Trophoblast cell (in vitro differentiated cells and primary cell): ENCODE measurements around the gene BUB1B.
A peak's percentile ranks its signal among the peaks of the same experiment; 100 is the strongest.
"Not testable (repeated sequence)": the region's sequence is repeated elsewhere in the genome, so short reads cannot be mapped to it uniquely, and the experiment has no call there.

Experiments
- DNase-seq, 2 donors: peaks; one replicate each; pipeline ENCODE4 v3.0.0-alpha.2; 2016
- H2AFZ ChIP-seq: 2 replicates; pipeline ENCODE4 v1.6.1; 2013; ENCODE audit warnings: low read length, moderate library complexity, mild to moderate bottlenecking; ENCODE audit not compliant: insufficient read depth, poor library complexity
- H2AK5ac ChIP-seq: 2 replicates; pipeline ENCODE4 v1.6.1; 2013; ENCODE audit warnings: mild to moderate bottlenecking, low read length
- H2BK120ac ChIP-seq: 2 replicates; pipeline ENCODE4 v1.6.1; 2013; ENCODE audit warnings: low read length, mild to moderate bottlenecking, moderate library complexity; ENCODE audit not compliant: insufficient read depth, poor library complexity
- H2BK12ac ChIP-seq: 2 replicates; pipeline ENCODE4 v1.6.1; 2013; ENCODE audit warnings: mild to moderate bottlenecking, low read length, moderate library complexity
- H2BK5ac ChIP-seq: 2 replicates; pipeline ENCODE4 v1.6.1; 2013; ENCODE audit warnings: low read length, low read depth, moderate library complexity, mild to moderate bottlenecking; ENCODE audit not compliant: poor library complexity
- H3K14ac ChIP-seq: 2 replicates; pipeline ENCODE4 v1.6.1; 2013; ENCODE audit warnings: mild to moderate bottlenecking, low read length
- H3K18ac ChIP-seq: 2 replicates; pipeline ENCODE4 v1.6.1; 2013; ENCODE audit warnings: mild to moderate bottlenecking, low read length
- H3K23ac ChIP-seq: 2 replicates; pipeline ENCODE4 v1.6.1; 2013; ENCODE audit warnings: low read length
- H3K27ac ChIP-seq: 2 replicates; pipeline ENCODE4 v1.5.1; 2013; ENCODE audit warnings: low read depth, mild to moderate bottlenecking, inconsistent platforms, low read length, moderate library complexity
- H3K27me3 ChIP-seq: 2 replicates; pipeline ENCODE4 v1.6.1; 2013; ENCODE audit warnings: inconsistent platforms, mild to moderate bottlenecking, low read length, moderate library complexity; ENCODE audit not compliant: insufficient read depth
- H3K36me3 ChIP-seq, 2 experiments: 1 replicate in 1 of 2; 2 replicates in 1 of 2; pipeline ENCODE4 v1.6.1; 2013; ENCODE audit warnings: low read length in 2 of 2, mild to moderate bottlenecking in 2 of 2, moderate library complexity in 1 of 2; ENCODE audit not compliant: insufficient read depth in 2 of 2, control insufficient read depth in 1 of 2
- H3K4ac ChIP-seq: 2 replicates; pipeline ENCODE4 v1.6.1; 2013; ENCODE audit warnings: low read depth, mild to moderate bottlenecking, low read length, moderate library complexity
- H3K4me1 ChIP-seq, 2 experiments: 1 replicate in 1 of 2; 2 replicates in 1 of 2; pipeline ENCODE4 v1.6.1; 2013; ENCODE audit warnings: low read length in 2 of 2, mild to moderate bottlenecking in 2 of 2, moderate library complexity in 1 of 2; ENCODE audit not compliant: insufficient read depth in 2 of 2, control insufficient read depth in 1 of 2
- H3K4me2 ChIP-seq: 2 replicates; pipeline ENCODE4 v1.6.1; 2013; ENCODE audit warnings: inconsistent platforms, mild to moderate bottlenecking, low read length, moderate library complexity
- H3K4me3 ChIP-seq: 2 replicates; pipeline ENCODE4 v1.5.1; 2013; ENCODE audit warnings: mild to moderate bottlenecking, low read depth, low read length, inconsistent platforms
- H3K79me1 ChIP-seq: one replicate; pipeline ENCODE4 v1.6.1; 2013; ENCODE audit warnings: low read length
- H3K79me2 ChIP-seq: 2 replicates; pipeline ENCODE4 v1.6.1; 2013; ENCODE audit warnings: low read length, mild to moderate bottlenecking; ENCODE audit not compliant: control insufficient read depth, insufficient read depth, poor library complexity
- H3K9ac ChIP-seq: 2 replicates; pipeline ENCODE4 v1.6.1; 2013; ENCODE audit warnings: mild to moderate bottlenecking, low read length
- H3K9me3 ChIP-seq: 2 replicates; pipeline ENCODE4 v1.6.1; 2013; ENCODE audit warnings: low read depth, mild to moderate bottlenecking, control low read depth, inconsistent platforms, low read length; ENCODE audit not compliant: insufficient read depth
- H4K12ac ChIP-seq: 2 replicates; pipeline ENCODE4 v1.6.1; 2013; ENCODE audit warnings: low read depth, mild to moderate bottlenecking, low read length, moderate library complexity
- H4K8ac ChIP-seq: 2 replicates; pipeline ENCODE4 v1.6.1; 2013; ENCODE audit warnings: low read depth, mild to moderate bottlenecking, low read length, moderate library complexity
- H4K91ac ChIP-seq: one replicate; pipeline ENCODE4 v1.6.1; 2013; ENCODE audit warnings: low read depth, mild to moderate bottlenecking, low read length, moderate library complexity
- WGBS: extraction: QIAGEN DNeasy Blood & Tissue Kit; methylation state at CpG from one replicate; pipeline ENCODE4 v1.1.7; 2013; ENCODE audit warnings: missing lambda C conversion rate; ENCODE audit not compliant: insufficient read length, insufficient coverage; ENCODE audit errors: extremely low coverage; 5-methylcytosine and 5-hydroxymethylcytosine counted together

BUB1B gene

GRCh38 chr15:40114218-40114617 is 46.7 kb upstream of the BUB1B start:
- Histone ChIP-seq H2AFZ (no peak overlapping the region), H4K8ac (no peak overlapping the region), H3K4me2 (no peak overlapping the region), H3K18ac (no peak overlapping the region), H3K4me1 (peaks cover 9 to 17% of the 10 kb centered on the region in 2 experiments), H4K91ac (no peak overlapping the region), H2BK12ac (no peak overlapping the region), H2BK5ac (no peak overlapping the region), H3K4ac (no peak overlapping the region), H4K12ac (no peak overlapping the region), H3K14ac (no peak overlapping the region), H3K79me1 (peaks cover 1% of the 10 kb centered on the region), H3K36me3 (no peaks in the 10 kb centered on the region), H3K23ac (no peak overlapping the region), H3K79me2 (no peaks in the 10 kb centered on the region), H3K27me3 (no peaks in the 10 kb centered on the region), H2AK5ac (no peak overlapping the region), H2BK120ac (no peak overlapping the region), H3K9me3 (peaks cover 2% of the 10 kb centered on the region), H3K9ac (no peak overlapping the region), H3K27ac (no peak overlapping the region), H3K4me3 (no peak overlapping the region)
- no peak for DNase-seq
- no CpG with 5 or more reads among the region's 2 CpGs for WGBS

DNA sequence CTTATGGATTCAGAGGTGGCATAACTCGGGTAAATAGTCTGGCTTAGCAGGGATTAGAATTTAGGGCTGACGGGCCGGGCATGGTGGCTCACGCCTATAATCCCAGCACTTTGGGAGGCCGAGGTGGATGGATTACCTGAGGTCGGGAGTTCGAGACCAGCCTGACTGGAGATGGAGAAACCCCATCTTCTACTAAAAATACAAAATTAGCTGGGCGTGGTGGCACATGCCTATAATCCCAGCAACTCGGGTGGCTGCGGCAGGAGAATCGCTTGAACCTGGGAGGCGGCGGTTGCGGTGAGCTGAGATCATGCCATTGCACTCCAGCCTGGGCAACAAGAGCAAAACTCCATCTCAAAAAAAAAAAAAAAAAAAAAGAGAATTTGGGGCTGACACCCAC is 45.8 kb upstream of the BUB1B start:
- not testable (repeated sequence) for H3K4me2 ChIP-seq, H3K4me3 ChIP-seq, H2BK5ac ChIP-seq, H4K91ac ChIP-seq, H3K18ac ChIP-seq, H2BK120ac ChIP-seq, H3K79me2 ChIP-seq, H4K12ac ChIP-seq, H2BK12ac ChIP-seq, H3K27me3 ChIP-seq, H3K79me1 ChIP-seq, H4K8ac ChIP-seq, DNase-seq, H2AK5ac ChIP-seq, H3K23ac ChIP-seq, H3K36me3 ChIP-seq, H3K14ac ChIP-seq, H2AFZ ChIP-seq, H3K9ac ChIP-seq, H3K9me3 ChIP-seq, H3K4ac ChIP-seq, H3K27ac ChIP-seq
- H3K4me1 ChIP-seq, result peaks cover 9 to 14% of the 10 kb centered on the region in 2 experiments
- WGBS, result no CpG with 5 or more reads among the region's 14 CpGs

DNA sequence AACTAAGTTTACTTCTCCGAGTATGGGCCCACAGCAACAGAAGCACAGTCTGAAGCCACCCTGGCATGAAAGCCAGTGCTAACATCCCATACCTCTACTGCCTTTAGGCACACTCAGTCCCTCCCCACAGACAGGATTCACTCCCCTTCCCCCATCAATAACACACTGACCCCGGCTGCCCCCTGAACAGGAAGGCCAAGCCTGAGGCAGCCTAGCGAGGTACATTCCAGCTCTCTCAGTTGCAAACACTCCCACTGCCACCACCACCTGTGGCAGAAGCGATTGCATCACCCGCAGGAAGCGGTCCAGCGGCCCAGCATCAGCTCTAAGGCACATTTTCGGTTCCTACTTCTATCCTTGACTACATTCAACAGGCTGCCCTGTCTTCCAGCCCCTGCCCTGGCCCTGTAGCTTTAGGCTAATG is 45.2 kb upstream of the BUB1B start:
- no peaks in the 10 kb centered on the region for H3K79me2 ChIP-seq
- H3K4me1 ChIP-seq, result peaks cover 9 to 14% of the 10 kb centered on the region in 2 experiments
- H3K18ac ChIP-seq, result no peak overlapping the region
- H3K4ac ChIP-seq, result no peak overlapping the region
- no peak overlapping the region for H2AFZ ChIP-seq
- no peak overlapping the region for H2BK5ac ChIP-seq
- H4K91ac ChIP-seq, result no peak overlapping the region
- peak; percentile 28 to 58 for DNase-seq
- H3K4me2 ChIP-seq, result peak overlapping the region; percentile 0
- no peak overlapping the region for H2BK12ac ChIP-seq
- H3K27ac ChIP-seq, result no peak overlapping the region
- H4K8ac ChIP-seq, result no peak overlapping the region
- no peaks in the 10 kb centered on the region for H3K79me1 ChIP-seq
- peaks cover 2% of the 10 kb centered on the region for H3K9me3 ChIP-seq
- no peak overlapping the region for H3K14ac ChIP-seq
- H2BK120ac ChIP-seq, result no peak overlapping the region
- no peak overlapping the region for H3K4me3 ChIP-seq
- no CpG with 5 or more reads among the region's 8 CpGs for WGBS
- H3K23ac ChIP-seq, result no peak overlapping the region
- no peaks in the 10 kb centered on the region for H3K27me3 ChIP-seq
- no peak overlapping the region for H4K12ac ChIP-seq
- no peaks in the 10 kb centered on the region for H3K36me3 ChIP-seq
- no peak overlapping the region for H3K9ac ChIP-seq
- H2AK5ac ChIP-seq, result no peak overlapping the region

DNA sequence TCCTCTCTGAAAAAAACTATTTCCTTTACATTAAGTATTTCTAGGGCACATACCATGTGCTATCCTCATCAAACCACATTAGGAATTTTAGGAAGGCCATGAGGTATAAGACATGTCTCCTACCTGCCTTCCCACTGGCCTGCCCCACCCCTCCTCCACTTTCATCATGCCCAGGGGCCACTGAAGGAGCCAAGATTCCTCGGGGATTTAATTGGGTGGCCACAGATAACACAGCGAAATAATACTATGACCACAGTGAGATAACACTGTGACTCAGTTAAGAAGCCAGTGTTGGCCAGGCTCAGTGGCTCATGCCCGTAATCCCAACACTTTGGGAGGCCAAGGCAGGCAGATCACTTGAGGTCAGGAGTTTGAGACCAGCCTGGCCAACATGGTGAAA is 42.4 kb upstream of the BUB1B start:
- Histone ChIP-seq H2BK12ac (no peak overlapping the region), H3K4me1 (peaks cover 9% of the 10 kb centered on the region in 2 experiments), H2AFZ (no peak overlapping the region), H2BK5ac (no peak overlapping the region), H2BK120ac (no peak overlapping the region), H3K9me3 (no peaks in the 10 kb centered on the region), H4K12ac (no peak overlapping the region), H3K27ac (no peak overlapping the region), H3K79me2 (no peaks in the 10 kb centered on the region), H3K23ac (no peak overlapping the region), H3K9ac (no peak overlapping the region), H3K4me3 (no peak overlapping the region), H4K8ac (no peak overlapping the region), H4K91ac (no peak overlapping the region), H3K4me2 (no peak overlapping the region), H3K27me3 (no peaks in the 10 kb centered on the region), H3K79me1 (no peaks in the 10 kb centered on the region), H3K18ac (no peak overlapping the region), H2AK5ac (no peak overlapping the region), H3K36me3 (no peaks in the 10 kb centered on the region), H3K4ac (no peak overlapping the region), H3K14ac (no peak overlapping the region)
- DNase-seq, result no peak
- no CpG with 5 or more reads among the region's 3 CpGs for WGBS
